ENCODE data around the gene ACVR1B. TPM values are rescaled to one million over a fixed set of nuclear protein-coding genes. Genes with fewer than 3 reads are reported as not detected.

ACVR1B gene
- polyA plus RNA-seq, 4 donors = 53.1 to 62.0 (median 55.7) TPM

DNA sequence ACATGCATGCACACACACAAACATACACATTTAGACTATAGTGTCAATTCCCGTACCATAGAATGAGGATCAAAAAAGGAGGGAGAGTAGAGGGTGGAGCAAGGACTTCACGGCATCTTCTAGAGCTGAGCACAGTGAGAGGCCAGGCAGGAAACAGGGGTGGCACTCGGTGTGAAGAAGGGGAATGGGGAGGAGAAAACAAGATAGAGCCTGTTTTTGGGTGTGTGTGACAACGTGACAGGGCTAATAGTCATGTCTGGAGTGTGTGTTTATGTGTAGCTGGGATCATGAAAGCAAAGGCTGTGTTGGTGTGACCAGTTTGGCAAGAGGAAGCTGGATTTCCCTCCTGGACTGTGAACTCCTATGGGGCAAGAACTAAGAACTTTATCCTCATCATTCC lies 9.9 kb upstream of the ACVR1B start:
- no peak for DNase-seq (ENCODE audit: low read depth in 4 of 4, low spot score in 2 of 4)

DNA sequence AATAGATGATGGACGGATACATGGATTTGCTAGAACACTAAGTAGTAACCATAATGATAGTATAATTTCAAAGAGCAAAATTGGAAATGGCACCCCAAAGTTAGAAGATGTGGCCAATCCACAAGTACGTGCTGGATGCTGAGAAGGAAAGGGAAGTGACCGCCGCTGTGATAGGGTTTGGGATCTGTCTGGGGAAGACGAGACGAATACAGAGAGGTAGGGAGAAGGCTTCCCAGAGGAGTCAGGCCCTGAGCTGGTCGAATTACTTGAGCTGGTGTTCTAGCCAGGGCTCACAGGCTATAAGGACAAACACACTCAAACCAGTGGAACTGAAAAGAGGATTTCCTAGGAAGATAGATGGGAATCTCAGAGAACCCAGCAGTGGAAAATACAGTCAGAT lies 9.4 kb upstream of the ACVR1B start:
- no peak for DNase-seq (ENCODE audit: low read depth in 4 of 4, low spot score in 2 of 4)

DNA sequence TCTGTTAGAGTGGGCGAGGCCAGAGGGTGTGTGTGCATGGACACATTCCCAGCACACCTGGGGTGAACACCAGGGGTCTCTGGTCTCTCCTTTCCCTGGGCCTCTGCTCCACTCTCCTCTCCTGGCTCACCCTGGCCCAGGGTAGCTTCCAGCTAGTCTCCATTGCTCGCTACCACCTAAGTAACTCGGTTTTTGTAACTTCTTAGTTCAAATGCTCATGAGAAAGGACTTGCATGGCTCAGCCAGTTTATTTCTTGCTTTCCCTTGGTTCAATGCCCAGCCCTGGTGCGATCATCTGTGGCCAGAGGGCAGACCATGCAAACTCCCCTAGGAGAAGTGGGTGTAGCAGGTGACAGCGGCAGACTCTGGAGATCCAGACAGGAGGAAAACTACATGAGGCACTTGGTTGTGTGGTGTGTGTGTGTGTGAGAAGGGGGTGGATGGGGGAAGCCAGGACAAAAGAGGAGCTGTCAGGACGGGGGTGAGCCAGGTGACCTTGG lies 8.9 kb upstream of the ACVR1B start:
- DNase-seq (ENCODE audit: low read depth in 4 of 4, low spot score in 2 of 4) = no peak

DNA sequence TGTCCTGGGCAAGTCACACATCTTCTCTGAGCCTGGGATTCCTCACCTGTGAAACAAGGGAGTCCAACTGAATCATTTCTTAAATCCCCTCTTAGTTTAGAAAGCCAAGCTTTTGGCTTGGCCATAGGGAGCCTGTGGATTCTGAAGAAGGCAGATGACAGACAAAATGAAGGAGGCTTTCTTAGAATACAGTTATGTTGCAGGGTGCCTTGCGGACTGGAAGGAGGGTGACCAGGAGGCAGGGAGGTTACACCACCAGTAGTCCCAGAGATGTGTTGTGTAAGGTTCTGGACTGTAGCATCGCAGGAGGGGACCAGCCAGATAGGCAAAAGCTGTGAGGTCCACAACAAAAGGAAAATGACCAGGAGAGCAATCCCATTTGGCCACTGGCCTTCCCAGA lies 8.2 kb upstream of the ACVR1B start:
- no peak for DNase-seq (ENCODE audit: low read depth in 4 of 4, low spot score in 2 of 4)

GRCh38 chr12:51944608-51945233 lies 6.8 kb upstream of the ACVR1B start:
- DNase-seq (ENCODE audit: low read depth in 4 of 4, low spot score in 2 of 4) = no peak

GRCh38 chr12:51947246-51947996 lies 4.1 kb upstream of the ACVR1B start:
- DNase-seq (ENCODE audit: low read depth in 4 of 4, low spot score in 2 of 4) = no peak

DNA sequence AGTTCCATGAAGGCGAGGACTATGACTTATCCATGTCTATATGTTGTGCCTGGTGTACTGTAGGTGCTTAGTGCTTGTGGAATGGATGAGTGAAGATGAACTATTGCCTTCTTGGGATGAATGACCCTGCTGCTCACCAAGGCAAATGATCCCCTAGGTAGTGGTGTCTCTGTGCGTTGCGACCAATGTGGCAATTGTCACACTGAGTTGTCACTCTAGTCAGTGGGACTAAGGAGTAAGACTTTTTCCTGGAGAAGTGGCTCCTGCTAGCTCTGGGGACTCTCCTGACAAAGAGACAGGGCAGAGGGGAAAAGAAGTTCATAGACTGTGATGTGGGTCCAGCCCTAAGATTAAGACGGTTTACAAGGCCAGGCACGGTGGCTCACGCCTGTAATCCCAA lies 3.4 kb upstream of the ACVR1B start:
- no peak for DNase-seq (ENCODE audit: low read depth in 4 of 4, low spot score in 2 of 4)

DNA sequence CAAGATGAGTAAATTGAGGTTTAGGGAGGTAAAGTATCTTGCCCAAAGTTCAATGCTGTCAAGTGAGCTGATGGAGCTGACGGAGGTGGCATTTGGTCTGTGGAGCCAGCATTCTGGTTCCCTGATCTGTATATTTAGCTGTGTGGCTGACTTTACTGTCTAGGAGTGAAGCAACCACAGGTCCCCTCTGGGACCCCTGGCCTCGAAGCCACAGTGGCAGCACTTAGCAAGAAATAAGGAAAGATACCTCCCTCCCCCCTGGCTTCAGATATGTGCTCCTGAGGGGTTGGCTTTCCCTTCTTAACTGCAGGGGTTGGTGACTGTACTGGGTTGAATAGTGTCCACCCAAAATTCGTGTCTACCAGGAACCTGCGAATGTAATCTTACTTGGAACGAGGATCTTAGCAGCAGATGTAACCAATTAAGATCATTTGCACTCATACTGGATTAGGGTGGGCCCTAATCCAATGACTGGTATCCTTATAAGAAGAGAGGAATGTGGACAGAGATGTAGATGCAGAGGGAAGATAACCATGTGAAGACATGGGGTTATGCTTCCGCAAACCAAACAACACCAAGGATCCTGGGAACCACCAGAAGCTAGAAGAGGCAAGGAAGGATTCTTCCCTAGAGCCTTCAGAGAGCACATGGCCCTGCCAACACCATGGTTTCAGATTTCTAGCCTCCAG lies 2.0 kb upstream of the ACVR1B start:
- DNase-seq (ENCODE audit: low read depth in 4 of 4, low spot score in 2 of 4) = no peak

- DNase-seq (ENCODE audit: low read depth in 4 of 4, low spot score in 2 of 4) = no peak
These were observed 759 bp upstream of the ACVR1B start for GRCh38 chr12:51950682-51951198.

- no peak for DNase-seq (ENCODE audit: low read depth in 4 of 4, low spot score in 2 of 4)
These were observed 584 bp downstream of the ACVR1B start for GRCh38 chr12:51951843-51952722.

DNA sequence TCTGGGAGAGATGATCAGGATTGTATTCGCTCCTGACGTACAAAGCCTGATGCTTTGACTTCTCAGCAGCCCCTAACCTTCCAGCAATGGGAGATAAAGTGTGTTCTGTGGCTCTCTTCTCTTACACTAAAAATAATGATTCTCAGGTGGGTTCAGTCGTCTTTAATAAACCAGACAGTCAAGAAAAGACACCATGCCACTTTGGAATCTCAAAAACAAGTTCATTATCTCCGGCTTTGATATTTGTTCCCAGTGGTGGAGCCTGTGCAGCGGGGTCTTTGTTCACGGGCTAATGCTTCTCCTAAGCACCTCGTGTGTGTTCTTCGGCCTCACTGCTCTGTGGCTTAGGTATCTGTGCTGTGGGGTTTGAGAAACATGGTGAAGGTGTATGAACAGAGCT lies 1.6 kb downstream of the ACVR1B start:
- DNase-seq (ENCODE audit: low read depth in 4 of 4, low spot score in 2 of 4) = no peak

DNA sequence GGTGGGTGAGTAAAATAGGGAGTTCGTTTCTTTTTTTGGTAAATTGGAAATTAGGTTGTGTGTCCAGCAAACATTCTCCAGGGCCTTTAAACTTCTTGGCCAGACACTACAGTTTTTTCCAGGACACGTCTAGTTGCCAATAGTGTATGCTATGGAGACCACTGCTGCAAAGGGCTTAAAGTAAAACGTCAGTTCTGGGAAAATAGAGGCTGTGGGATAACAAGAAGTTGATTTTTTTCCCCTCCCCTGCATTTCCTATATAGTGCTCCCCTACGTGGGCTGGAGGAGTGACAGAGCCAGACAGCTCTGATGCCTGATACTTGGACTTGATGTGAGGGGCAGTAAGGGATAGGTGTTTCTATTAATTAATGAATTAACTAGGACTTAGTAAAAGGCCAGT lies 2.4 kb downstream of the ACVR1B start:
- no peak for DNase-seq (ENCODE audit: low read depth in 4 of 4, low spot score in 2 of 4)

DNA sequence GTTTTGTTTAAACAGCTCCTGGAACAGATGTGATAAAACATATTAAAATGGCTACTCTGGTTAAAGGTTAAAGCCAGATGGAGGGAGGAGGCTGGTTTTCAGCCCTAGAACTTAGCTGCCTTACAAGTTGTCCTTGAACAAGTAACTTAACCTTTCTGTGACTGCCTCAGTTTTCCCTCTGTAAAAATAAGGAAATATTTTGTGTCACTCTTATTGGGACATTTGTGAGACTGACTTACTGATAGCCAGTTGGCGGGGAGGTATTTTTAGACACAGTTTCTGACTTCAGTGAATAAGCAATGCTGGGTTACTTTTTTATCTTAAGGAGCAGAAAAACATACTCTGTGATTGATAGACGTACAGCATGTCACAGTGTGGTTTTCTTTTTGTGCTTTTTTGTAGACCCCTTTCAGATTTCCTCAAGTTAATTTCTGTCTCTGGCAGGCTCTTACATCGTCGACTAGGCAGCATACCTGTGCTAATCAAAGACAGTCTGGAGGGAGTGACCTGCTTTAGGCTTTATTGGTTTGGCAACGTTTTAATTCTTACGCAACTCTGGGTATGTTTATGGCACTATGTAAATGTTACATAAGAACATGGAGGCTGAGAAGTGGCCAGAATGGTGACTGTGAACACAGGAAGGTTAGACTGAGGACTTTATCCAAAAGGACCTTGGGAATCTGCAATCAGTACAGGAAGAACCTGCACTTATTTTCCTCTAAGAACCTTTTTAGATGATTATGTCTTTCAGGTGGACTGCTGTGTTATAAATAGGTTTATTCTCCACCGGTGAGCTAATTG lies 3.3 kb downstream of the ACVR1B start:
- DNase-seq (ENCODE audit: low read depth in 4 of 4, low spot score in 2 of 4) = no peak

DNA sequence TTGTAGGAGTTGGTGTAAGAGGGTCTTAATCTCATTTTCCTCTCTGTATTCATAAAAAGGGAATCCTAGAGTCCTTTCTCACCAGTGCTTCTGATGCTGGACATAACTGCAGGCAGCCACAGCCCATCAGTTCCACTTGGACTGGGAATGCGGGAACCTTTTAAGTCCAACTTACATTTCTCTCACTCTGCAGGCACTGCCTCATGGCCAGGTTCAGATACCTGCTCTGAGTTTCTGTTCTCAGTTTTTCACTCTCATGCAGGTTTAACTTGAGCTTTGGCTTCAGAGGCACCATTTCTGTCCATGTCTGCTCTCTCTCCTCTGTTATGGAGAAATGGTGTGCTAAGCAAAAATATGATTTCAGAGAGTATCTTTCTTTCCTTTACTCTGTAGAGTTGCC lies 4.2 kb downstream of the ACVR1B start:
- no peak for DNase-seq (ENCODE audit: low read depth in 4 of 4, low spot score in 2 of 4)

- DNase-seq (ENCODE audit: low read depth in 4 of 4, low spot score in 2 of 4) = no peak
These were observed 7.0 kb downstream of the ACVR1B start for GRCh38 chr12:51958542-51958941.

GRCh38 chr12:51959211-51959610 lies 7.7 kb downstream of the ACVR1B start:
- no peak for DNase-seq (ENCODE audit: low read depth in 4 of 4, low spot score in 2 of 4)

GRCh38 chr12:51959921-51960320 lies 8.4 kb downstream of the ACVR1B start:
- DNase-seq (ENCODE audit: low read depth in 4 of 4, low spot score in 2 of 4) = no peak

GRCh38 chr12:51960488-51960887 lies 9.0 kb downstream of the ACVR1B start:
- DNase-seq (ENCODE audit: low read depth in 4 of 4, low spot score in 2 of 4) = no peak

- DNase-seq (ENCODE audit: low read depth in 4 of 4, low spot score in 2 of 4) = no peak
These were observed 9.4 kb downstream of the ACVR1B start for GRCh38 chr12:51960890-51961289.

- DNase-seq (ENCODE audit: low read depth in 4 of 4, low spot score in 2 of 4) = no peak
These were observed 10.3 kb downstream of the ACVR1B start for GRCh38 chr12:51961834-51962233.

Measured in left renal cortex interstitium (tissue), 4 donors.